ENCODE measurements around the gene SLC38A2.

SLC38A2 gene

GRCh38 chr12:46320731-46321130 is 51.8 kb downstream of the SLC38A2 start:
- Histone ChIP-seq H3K9me3 (ENCODE audit: control insufficient read depth, low read length) (peaks cover 2% of the 10 kb centered on the region), H3K27me3 (ENCODE audit: control insufficient read depth, insufficient read depth, low read length) (no peaks in the 10 kb centered on the region), H3K9ac (no peak overlapping the region), H3K27ac (no peak overlapping the region), H2AFZ (no peak overlapping the region), H3K79me2 (no peaks in the 10 kb centered on the region), H3K4me1 (no peaks in the 10 kb centered on the region), H3K36me3 (ENCODE audit: control insufficient read depth, insufficient read depth, low read length) (no peaks in the 10 kb centered on the region), H3K4me2 (ENCODE audit: low read length) (no peak overlapping the region), H3K4me3 (ENCODE audit: low read depth, low read length) (no peak overlapping the region)
- no peak for TF ChIP-seq CTCF (IDR thresholded peaks at IDR 0.05)

GRCh38 chr12:46318037-46318436 is 54.5 kb downstream of the SLC38A2 start:
- no peak overlapping the region for H3K4me3 ChIP-seq (ENCODE audit: low read depth, low read length)
- H3K9me3 ChIP-seq (ENCODE audit: control insufficient read depth, low read length): peaks cover 3% of the 10 kb centered on the region
- H3K4me2 ChIP-seq (ENCODE audit: low read length): no peak overlapping the region
- no peak for TF ChIP-seq CTCF (IDR thresholded peaks at IDR 0.05)
- no peaks in the 10 kb centered on the region for H3K4me1 ChIP-seq
- H3K9ac ChIP-seq: no peak overlapping the region
- no peak overlapping the region for H2AFZ ChIP-seq
- H3K27ac ChIP-seq: no peak overlapping the region
- no peaks in the 10 kb centered on the region for H3K27me3 ChIP-seq (ENCODE audit: control insufficient read depth, insufficient read depth, low read length)
- no peaks in the 10 kb centered on the region for H3K36me3 ChIP-seq (ENCODE audit: control insufficient read depth, insufficient read depth, low read length)
- no peaks in the 10 kb centered on the region for H3K79me2 ChIP-seq
